Measurements from ENCODE around the gene C8G. TPM values are rescaled to one million over a fixed set of nuclear protein-coding genes. Genes with fewer than 3 reads are reported as not detected.

C8G gene
- total and polyA plus RNA-seq, 9 of the 15 experiments (the other 6 are each of a cell fraction or from before 2014, with no cell fraction given) = 0.35 to 5.9 (median 2.7) TPM; not detected in 2

DNA sequence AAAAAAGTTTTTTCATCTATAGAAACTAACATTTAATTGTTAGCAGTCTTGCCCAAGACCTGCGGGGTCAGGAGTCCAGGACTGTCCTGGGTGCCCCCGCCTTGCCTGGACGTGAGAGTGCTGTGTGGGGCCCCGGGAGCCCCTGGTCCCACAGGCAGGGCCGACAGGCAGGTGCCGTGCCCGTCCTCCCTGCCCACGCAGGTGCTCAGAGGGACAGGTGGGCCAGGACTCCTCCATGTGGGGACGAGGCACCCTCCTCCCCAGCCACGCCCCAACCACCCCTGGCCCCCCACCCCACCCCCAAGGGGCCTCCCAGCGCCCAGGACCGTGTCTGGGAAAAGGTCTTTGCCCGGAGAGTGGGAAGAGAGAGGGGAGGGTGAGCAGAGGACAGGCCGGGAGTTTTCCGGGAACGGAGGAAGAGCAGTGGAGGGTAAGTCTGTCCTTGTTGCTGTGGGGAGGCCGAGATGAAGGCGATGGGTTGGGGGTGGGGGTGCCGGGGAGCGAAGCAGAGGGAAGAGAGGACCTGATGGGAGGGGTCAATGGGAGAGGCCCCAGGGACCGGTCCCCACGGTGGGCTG lies 4.3 kb downstream of the C8G start (continued):
- TF ChIP-seq, protein P1, sequence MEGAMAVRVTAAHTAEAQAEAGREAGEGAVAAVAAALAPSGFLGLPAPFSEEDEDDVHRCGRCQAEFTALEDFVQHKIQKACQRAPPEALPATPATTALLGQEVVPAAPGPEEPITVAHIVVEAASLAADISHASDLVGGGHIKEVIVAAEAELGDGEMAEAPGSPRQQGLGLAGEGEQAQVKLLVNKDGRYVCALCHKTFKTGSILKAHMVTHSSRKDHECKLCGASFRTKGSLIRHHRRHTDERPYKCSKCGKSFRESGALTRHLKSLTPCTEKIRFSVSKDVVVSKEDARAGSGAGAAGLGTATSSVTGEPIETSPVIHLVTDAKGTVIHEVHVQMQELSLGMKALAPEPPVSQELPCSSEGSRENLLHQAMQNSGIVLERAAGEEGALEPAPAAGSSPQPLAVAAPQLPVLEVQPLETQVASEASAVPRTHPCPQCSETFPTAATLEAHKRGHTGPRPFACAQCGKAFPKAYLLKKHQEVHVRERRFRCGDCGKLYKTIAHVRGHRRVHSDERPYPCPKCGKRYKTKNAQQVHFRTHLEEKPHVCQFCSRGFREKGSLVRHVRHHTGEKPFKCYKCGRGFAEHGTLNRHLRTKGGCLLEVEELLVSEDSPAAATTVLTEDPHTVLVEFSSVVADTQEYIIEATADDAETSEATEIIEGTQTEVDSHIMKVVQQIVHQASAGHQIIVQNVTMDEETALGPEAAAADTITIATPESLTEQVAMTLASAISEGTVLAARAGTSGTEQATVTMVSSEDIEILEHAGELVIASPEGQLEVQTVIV (CRISPR knock-in tag; IDR thresholded peaks at IDR 0.05; ENCODE audit: borderline replicate concordance) = no peak
- no peak for TF ChIP-seq TAF7 (tag; IDR thresholded peaks at IDR 0.05)
- no peak for TF ChIP-seq PTBP1 (IDR thresholded peaks at IDR 0.05; ENCODE audit: low read depth, low read length)
- TF ChIP-seq NCOR1 (IDR thresholded peaks at IDR 0.05) = no peak
- TF ChIP-seq, protein P2, sequence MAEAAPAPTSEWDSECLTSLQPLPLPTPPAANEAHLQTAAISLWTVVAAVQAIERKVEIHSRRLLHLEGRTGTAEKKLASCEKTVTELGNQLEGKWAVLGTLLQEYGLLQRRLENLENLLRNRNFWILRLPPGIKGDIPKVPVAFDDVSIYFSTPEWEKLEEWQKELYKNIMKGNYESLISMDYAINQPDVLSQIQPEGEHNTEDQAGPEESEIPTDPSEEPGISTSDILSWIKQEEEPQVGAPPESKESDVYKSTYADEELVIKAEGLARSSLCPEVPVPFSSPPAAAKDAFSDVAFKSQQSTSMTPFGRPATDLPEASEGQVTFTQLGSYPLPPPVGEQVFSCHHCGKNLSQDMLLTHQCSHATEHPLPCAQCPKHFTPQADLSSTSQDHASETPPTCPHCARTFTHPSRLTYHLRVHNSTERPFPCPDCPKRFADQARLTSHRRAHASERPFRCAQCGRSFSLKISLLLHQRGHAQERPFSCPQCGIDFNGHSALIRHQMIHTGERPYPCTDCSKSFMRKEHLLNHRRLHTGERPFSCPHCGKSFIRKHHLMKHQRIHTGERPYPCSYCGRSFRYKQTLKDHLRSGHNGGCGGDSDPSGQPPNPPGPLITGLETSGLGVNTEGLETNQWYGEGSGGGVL (CRISPR knock-in tag; IDR thresholded peaks at IDR 0.05) = no peak
